CD4-positive, alpha-beta memory T cell (primary cell): ENCODE measurements around the gene LEFTY1. TPM values are rescaled to one million over a fixed set of nuclear protein-coding genes. Genes with fewer than 3 reads are reported as not detected.
A peak's percentile ranks its signal among the peaks of the same experiment; 100 is the strongest.

Experiments
- CTCF ChIA-PET: fragments of 350-600 bp; sonication (Branson Sonifier 250); formaldehyde crosslinking; loops from one replicate; lab custom pipeline; 2021; ENCODE audit warnings: inconsistent platforms; ENCODE audit not compliant: partially characterized antibody; lab: Charles Lee
- POLR2A ChIA-PET: fragments of 350-600 bp; sonication (Branson Sonifier 250); formaldehyde crosslinking; loops from one replicate; lab custom pipeline; 2021; ENCODE audit not compliant: partially characterized antibody; lab: Charles Lee
- DNase-seq, 5 donors: peaks; one replicate each; pipeline versions ENCODE4 v3.0.0 to v3.0.0-alpha.2; 2020 to 2022; ENCODE audit warnings: mixed read lengths in 1 of 5
- H3K27ac ChIP-seq: one replicate; pipeline ENCODE4 v1.7.0; 2013; ENCODE audit warnings: low read depth, low read length
- H3K27me3 ChIP-seq: 2 replicates; pipeline ENCODE4 v1.7.0; 2013; ENCODE audit warnings: mild to moderate bottlenecking, low read length, moderate library complexity; ENCODE audit not compliant: insufficient read depth
- H3K36me3 ChIP-seq: 2 replicates; pipeline ENCODE4 v1.7.0; 2013; ENCODE audit warnings: mild to moderate bottlenecking, low read length, moderate library complexity; ENCODE audit not compliant: insufficient read depth
- H3K4me1 ChIP-seq: 2 replicates; pipeline ENCODE4 v1.7.0; 2013; ENCODE audit warnings: mild to moderate bottlenecking, low read length, moderate library complexity; ENCODE audit not compliant: insufficient read depth
- H3K4me3 ChIP-seq, 2 donors: one replicate each; pipeline ENCODE4 v1.7.0; 2013; ENCODE audit warnings: low read length in 2 of 2, mild to moderate bottlenecking in 1 of 2
- H3K9me3 ChIP-seq, 2 donors: one replicate each; pipeline ENCODE4 v1.7.0; 2013; ENCODE audit warnings: low read length in 2 of 2, control low read depth in 1 of 2; ENCODE audit not compliant: control insufficient read depth in 1 of 2
- H3K27ac Mint-ChIP-seq, 7 donors: one replicate each; pipeline ENCODE4 v1.8.0; 2020 to 2021; ENCODE audit warnings: mixed read lengths in 7 of 7, mild to moderate bottlenecking in 6 of 7, inconsistent platforms in 3 of 7, moderate library complexity in 3 of 7
- H3K27me3 Mint-ChIP-seq, 2 donors: one replicate each; pipeline ENCODE4 v1.8.0; 2020 to 2021; ENCODE audit warnings: mixed read lengths in 2 of 2
- H3K36me3 Mint-ChIP-seq, 2 donors: one replicate each; pipeline ENCODE4 v1.8.0; 2020 to 2021; ENCODE audit warnings: mixed read lengths in 2 of 2, inconsistent platforms in 1 of 2, mild to moderate bottlenecking in 1 of 2
- H3K4me1 Mint-ChIP-seq, 4 donors: one replicate each; pipeline ENCODE4 v1.8.0; 2020 to 2021; ENCODE audit warnings: mixed read lengths in 4 of 4, mild to moderate bottlenecking in 1 of 4
- H3K4me3 Mint-ChIP-seq, 8 donors: one replicate each; pipeline ENCODE4 v1.8.0; 2020 to 2021; ENCODE audit warnings: mixed read lengths in 8 of 8, mild to moderate bottlenecking in 7 of 8, moderate library complexity in 6 of 8, inconsistent platforms in 3 of 8
- H3K9me3 Mint-ChIP-seq, 8 donors: one replicate each; pipeline ENCODE4 v1.8.0; 2020 to 2021; ENCODE audit warnings: mixed read lengths in 8 of 8, mild to moderate bottlenecking in 5 of 8, inconsistent platforms in 3 of 8, moderate library complexity in 1 of 8
- intact Hi-C: fragments of 100-400 bp; cut with micrococcal nuclease; formaldehyde crosslinking; loops from one replicate; pipeline ENCODE4 v1.15.1; 2023
- polyA plus RNA-seq, 2 donors: library from polyadenylated mRNA; unstranded; fragments of 300-500 nt; fragmentation: Illumina TruSeq; gene quantifications; one replicate each; pipeline ENCODE4 v1.2.3, GENCODE V29; 2021
- total RNA-seq, 2 experiments: library from RNA; stranded (reverse); gene quantifications; one replicate each; pipeline ENCODE4 v1.2.3, GENCODE V29; 2021

The LEFTY1 gene
- total and polyA plus RNA-seq, 4 experiments from 2014 or later = 0.55 to 0.75 TPM; not detected in 2

GRCh38 chr1:225861834-225862580, 26.9 kb downstream of the LEFTY1 start:
- Mint-ChIP-seq H3K9me3 (no peaks in the 10 kb centered on the region), H3K27ac (peak overlapping the region in 1 of 7 donors; percentile 52), H3K4me3 (no peak overlapping the region), H3K4me1 (peaks cover 17 to 54% (median 28%) of the 10 kb centered on the region in 4 donors), H3K27me3 (no peaks in the 10 kb centered on the region), H3K36me3 (peaks cover 58 to 85% of the 10 kb centered on the region in 2 donors)
- DNase-seq = no peak
- CTCF ChIA-PET = interaction anchor here (0.6 to 1.3 kb wide), 2 partner anchors 14 to 49 kb away, joined by 3 read pairs; no protein-coding TSS in a partner anchor
- H3K36me3 ChIP-seq = peaks cover 90% of the 10 kb centered on the region
- no peaks in the 10 kb centered on the region for H3K9me3 ChIP-seq
- H3K27me3 ChIP-seq = no peaks in the 10 kb centered on the region
- H3K4me3 ChIP-seq = no peak overlapping the region
- POLR2A ChIA-PET = interaction anchor here (1.4 to 2.9 kb wide), 3 partner anchors 9 to 84 kb away, joined by 4 to 21 read pairs (median 11); partner anchors contain the start of genes SRP9 and TMEM63A
- no peak overlapping the region for H3K27ac ChIP-seq
- peaks cover 19% of the 10 kb centered on the region for H3K4me1 ChIP-seq
- intact Hi-C loops = no loop called here

- Mint-ChIP-seq H3K4me1 (peaks cover 6 to 49% (median 23%) of the 10 kb centered on the region in 4 donors), H3K9me3 (no peaks in the 10 kb centered on the region), H3K36me3 (peaks cover 53 to 85% of the 10 kb centered on the region in 2 donors), H3K27me3 (no peaks in the 10 kb centered on the region), H3K27ac (peak overlapping the region in 4 of 7 donors; percentile 18 to 78 (median 68)), H3K4me3 (no peak overlapping the region)
- H3K27me3 ChIP-seq = no peaks in the 10 kb centered on the region
- no peak overlapping the region for H3K4me3 ChIP-seq
- ChIA-PET CTCF (interaction anchor here (0.6 to 1.3 kb wide), 2 partner anchors 15 to 50 kb away, joined by 3 read pairs; no protein-coding TSS in a partner anchor), POLR2A (interaction anchor here (2.4 to 2.9 kb wide), 2 partner anchors 10 to 21 kb away, joined by 11 to 21 read pairs; partner anchors contain the start of gene TMEM63A)
- no peak overlapping the region for H3K27ac ChIP-seq
- H3K9me3 ChIP-seq = no peaks in the 10 kb centered on the region
- DNase-seq = no peak
- peaks cover 87% of the 10 kb centered on the region for H3K36me3 ChIP-seq
- intact Hi-C loops = no loop called here
- peaks cover 9% of the 10 kb centered on the region for H3K4me1 ChIP-seq
Observed at GRCh38 chr1:225860876-225861441, 28.0 kb downstream of the LEFTY1 start.

GRCh38 chr1:225860107-225860506, 28.8 kb downstream of the LEFTY1 start:
- H3K4me3 Mint-ChIP-seq = no peak overlapping the region
- Histone ChIP-seq H3K4me3 (no peak overlapping the region), H3K27me3 (no peaks in the 10 kb centered on the region), H3K36me3 (peaks cover 86% of the 10 kb centered on the region), H3K27ac (no peak overlapping the region), H3K4me1 (peaks cover under 1% of the 10 kb centered on the region), H3K9me3 (no peaks in the 10 kb centered on the region)
- intact Hi-C loops = no loop called here
- H3K36me3 Mint-ChIP-seq = peaks cover 56 to 85% of the 10 kb centered on the region in 2 donors
- H3K27me3 Mint-ChIP-seq = no peaks in the 10 kb centered on the region
- H3K9me3 Mint-ChIP-seq = no peaks in the 10 kb centered on the region
- peaks cover 4 to 49% (median 21%) of the 10 kb centered on the region in 4 donors for H3K4me1 Mint-ChIP-seq
- POLR2A ChIA-PET = interaction anchor here (0.8 to 6.3 kb wide), 4 partner anchors 11 to 81 kb away, joined by 3 to 42 read pairs (median 7); partner anchors contain the start of gene TMEM63A
- CTCF ChIA-PET = interaction anchor here (1.1 to 1.3 kb wide), 3 partner anchors 12 to 115 kb away, joined by 3 read pairs; no protein-coding TSS in a partner anchor
- peak overlapping the region in 2 of 7 donors; percentile 36 for H3K27ac Mint-ChIP-seq
- DNase-seq = no peak

GRCh38 chr1:225859151-225859550, 29.8 kb downstream of the LEFTY1 start:
- peak overlapping the region in 4 of 7 donors; percentile 8 to 53 (median 14) for H3K27ac Mint-ChIP-seq
- intact Hi-C loops = no loop called here
- no peaks in the 10 kb centered on the region for H3K9me3 Mint-ChIP-seq
- H3K4me1 Mint-ChIP-seq = peaks cover 5 to 50% (median 22%) of the 10 kb centered on the region in 4 donors
- H3K36me3 Mint-ChIP-seq = peaks cover 58 to 87% of the 10 kb centered on the region in 2 donors
- no peak overlapping the region for H3K4me3 Mint-ChIP-seq
- POLR2A ChIA-PET = interaction anchor here (6.3 kb wide), 1 partner anchor 23 kb away, joined by 42 read pairs; the partner anchor contains the start of gene TMEM63A
- Histone ChIP-seq H3K4me3 (no peak overlapping the region), H3K27ac (no peak overlapping the region), H3K27me3 (no peaks in the 10 kb centered on the region), H3K36me3 (peaks cover 87% of the 10 kb centered on the region), H3K4me1 (no peaks in the 10 kb centered on the region), H3K9me3 (no peaks in the 10 kb centered on the region)
- DNase-seq = no peak
- CTCF ChIA-PET = interaction anchor here (0.6 to 2.6 kb wide), 5 partner anchors 13 to 116 kb away, joined by 3 to 17 read pairs (median 3); partner anchors contain the start of gene SRP9
- no peaks in the 10 kb centered on the region for H3K27me3 Mint-ChIP-seq

- Histone ChIP-seq H3K27ac (no peak overlapping the region), H3K9me3 (no peaks in the 10 kb centered on the region), H3K36me3 (peaks cover 89% of the 10 kb centered on the region), H3K4me3 (no peak overlapping the region), H3K27me3 (no peaks in the 10 kb centered on the region), H3K4me1 (peaks cover 10% of the 10 kb centered on the region)
- ChIA-PET POLR2A (interaction anchor here (1.2 to 6.3 kb wide), 5 partner anchors 9 to 54 kb away, joined by 3 to 42 read pairs (median 6); partner anchors contain the start of gene TMEM63A), CTCF (interaction anchor here (0.5 to 2.6 kb wide), 4 partner anchors 22 to 131 kb away, joined by 3 to 17 read pairs (median 5); partner anchors contain the start of gene TMEM63A)
- Mint-ChIP-seq H3K36me3 (peaks cover 69 to 92% of the 10 kb centered on the region in 2 donors), H3K27me3 (no peaks in the 10 kb centered on the region), H3K4me1 (peaks cover 13 to 61% (median 27%) of the 10 kb centered on the region in 4 donors), H3K27ac (peak overlapping the region in 1 of 7 donors; percentile 15), H3K9me3 (no peaks in the 10 kb centered on the region), H3K4me3 (no peak overlapping the region)
- intact Hi-C loops = no loop called here
- DNase-seq = no peak
Observed at GRCh38 chr1:225857256-225857655, 31.7 kb downstream of the LEFTY1 start.

GRCh38 chr1:225855503-225856300, 33.2 kb downstream of the LEFTY1 start:
- intact Hi-C loops = no loop called here
- POLR2A ChIA-PET = interaction anchor here (0.6 to 6.3 kb wide), 10 partner anchors 9 to 78 kb away, joined by 3 to 42 read pairs (median 4); partner anchors contain the start of gene TMEM63A
- H3K9me3 ChIP-seq = no peaks in the 10 kb centered on the region
- H3K4me1 ChIP-seq = peaks cover 10% of the 10 kb centered on the region
- H3K27ac ChIP-seq = no peak overlapping the region
- DNase-seq = no peak
- CTCF ChIA-PET = interaction anchor here (0.8 to 2.4 kb wide), 6 partner anchors 10 to 381 kb away, joined by 3 to 16 read pairs (median 4); partner anchors contain the start of gene SRP9
- H3K27me3 Mint-ChIP-seq = no peaks in the 10 kb centered on the region
- H3K4me3 Mint-ChIP-seq = peak overlapping the region in 1 of 8 donors; percentile 22
- peaks cover 19 to 61% (median 32%) of the 10 kb centered on the region in 4 donors for H3K4me1 Mint-ChIP-seq
- no peak overlapping the region for H3K4me3 ChIP-seq
- H3K27ac Mint-ChIP-seq = peak overlapping the region; percentile 9 to 74 (median 57)
- H3K9me3 Mint-ChIP-seq = no peaks in the 10 kb centered on the region
- H3K36me3 ChIP-seq = peaks cover 81% of the 10 kb centered on the region
- no peaks in the 10 kb centered on the region for H3K27me3 ChIP-seq
- peaks cover 65 to 89% of the 10 kb centered on the region in 2 donors for H3K36me3 Mint-ChIP-seq
